Measurements from ENCODE around the gene PTN. TPM values are rescaled to one million over a fixed set of nuclear protein-coding genes. Genes with fewer than 3 reads are reported as not detected.

PTN gene
- total and polyA plus RNA-seq, 12 donors, result 2.1 to 14.6 (median 5.5) TPM

DNA sequence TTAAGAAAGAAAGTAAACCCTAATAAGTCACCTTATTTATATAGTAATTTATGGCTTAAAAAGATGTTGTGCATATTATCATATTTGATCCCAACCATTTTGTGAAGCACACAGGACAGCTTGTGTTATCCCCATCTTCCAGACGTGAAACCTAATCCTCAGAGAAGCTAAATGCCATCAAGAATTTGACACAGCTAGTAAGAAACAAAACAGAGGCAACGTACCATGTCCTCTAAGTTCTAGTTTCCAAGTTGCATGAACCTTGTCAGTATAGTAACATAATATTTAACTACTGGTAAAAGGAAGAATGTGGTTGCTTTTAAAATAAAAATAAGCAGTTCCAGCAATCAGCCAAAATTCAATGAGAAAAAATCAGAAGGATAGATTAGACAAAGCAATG, 41.5 kb downstream of the PTN start:
- DNase-seq, result no peak
- TF ChIP-seq, protein P1, sequence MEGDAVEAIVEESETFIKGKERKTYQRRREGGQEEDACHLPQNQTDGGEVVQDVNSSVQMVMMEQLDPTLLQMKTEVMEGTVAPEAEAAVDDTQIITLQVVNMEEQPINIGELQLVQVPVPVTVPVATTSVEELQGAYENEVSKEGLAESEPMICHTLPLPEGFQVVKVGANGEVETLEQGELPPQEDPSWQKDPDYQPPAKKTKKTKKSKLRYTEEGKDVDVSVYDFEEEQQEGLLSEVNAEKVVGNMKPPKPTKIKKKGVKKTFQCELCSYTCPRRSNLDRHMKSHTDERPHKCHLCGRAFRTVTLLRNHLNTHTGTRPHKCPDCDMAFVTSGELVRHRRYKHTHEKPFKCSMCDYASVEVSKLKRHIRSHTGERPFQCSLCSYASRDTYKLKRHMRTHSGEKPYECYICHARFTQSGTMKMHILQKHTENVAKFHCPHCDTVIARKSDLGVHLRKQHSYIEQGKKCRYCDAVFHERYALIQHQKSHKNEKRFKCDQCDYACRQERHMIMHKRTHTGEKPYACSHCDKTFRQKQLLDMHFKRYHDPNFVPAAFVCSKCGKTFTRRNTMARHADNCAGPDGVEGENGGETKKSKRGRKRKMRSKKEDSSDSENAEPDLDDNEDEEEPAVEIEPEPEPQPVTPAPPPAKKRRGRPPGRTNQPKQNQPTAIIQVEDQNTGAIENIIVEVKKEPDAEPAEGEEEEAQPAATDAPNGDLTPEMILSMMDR (IDR thresholded peaks at IDR 0.05), result no peak
- TF ChIP-seq POLR2A (IDR thresholded peaks at IDR 0.05), result no peak
- no peaks in the 10 kb centered on the region for H3K36me3 ChIP-seq (replicated peaks in 1 of 2)
- intact Hi-C loops (cut with DNase I), result no loop called here
- H3K27me3 ChIP-seq, result no peaks in the 10 kb centered on the region
- H3K27ac ChIP-seq, result no peak overlapping the region
- 56 to 82% (median 68%) methylated on average over 2 of the region's 2 CpGs for WGBS, 4 donors
- H3K9me3 ChIP-seq (replicated peaks in 1 of 3), result no peaks in the 10 kb centered on the region
- no peak overlapping the region for H3K4me3 ChIP-seq
- H3K4me1 ChIP-seq (replicated peaks in 1 of 2), result no peaks in the 10 kb centered on the region

DNA sequence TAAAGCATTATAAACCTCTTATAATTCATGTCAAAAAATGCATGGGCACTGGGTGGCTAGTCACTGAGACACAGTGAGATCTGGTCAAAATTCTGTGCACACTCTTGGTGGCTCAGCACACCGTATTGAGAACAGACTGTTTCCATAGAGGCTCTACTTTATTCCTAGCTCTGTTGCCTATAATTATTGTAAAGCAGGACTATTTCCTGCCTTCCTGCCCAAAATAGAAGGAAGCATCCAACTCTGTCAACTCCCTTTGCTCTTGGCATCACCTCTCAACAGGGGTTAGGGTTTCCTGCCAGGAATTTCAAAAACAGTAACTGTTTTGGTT, 45.1 kb downstream of the PTN start:
- no peak for TF ChIP-seq POLR2A (IDR thresholded peaks at IDR 0.05)
- TF ChIP-seq, protein P1 (IDR thresholded peaks at IDR 0.05), result no peak
- no peaks in the 10 kb centered on the region for H3K9me3 ChIP-seq (replicated peaks in 1 of 3)
- 65 to 81% (median 76%) methylated on average over 1 of the region's 1 CpG for WGBS, 4 donors
- no peak overlapping the region for H3K27ac ChIP-seq
- H3K4me3 ChIP-seq, result no peak overlapping the region
- H3K4me1 ChIP-seq (replicated peaks in 1 of 2), result no peaks in the 10 kb centered on the region
- intact Hi-C loops (cut with DNase I), result no loop called here
- no peaks in the 10 kb centered on the region for H3K36me3 ChIP-seq (replicated peaks in 1 of 2)
- no peak for DNase-seq
- H3K27me3 ChIP-seq, result no peaks in the 10 kb centered on the region

DNA sequence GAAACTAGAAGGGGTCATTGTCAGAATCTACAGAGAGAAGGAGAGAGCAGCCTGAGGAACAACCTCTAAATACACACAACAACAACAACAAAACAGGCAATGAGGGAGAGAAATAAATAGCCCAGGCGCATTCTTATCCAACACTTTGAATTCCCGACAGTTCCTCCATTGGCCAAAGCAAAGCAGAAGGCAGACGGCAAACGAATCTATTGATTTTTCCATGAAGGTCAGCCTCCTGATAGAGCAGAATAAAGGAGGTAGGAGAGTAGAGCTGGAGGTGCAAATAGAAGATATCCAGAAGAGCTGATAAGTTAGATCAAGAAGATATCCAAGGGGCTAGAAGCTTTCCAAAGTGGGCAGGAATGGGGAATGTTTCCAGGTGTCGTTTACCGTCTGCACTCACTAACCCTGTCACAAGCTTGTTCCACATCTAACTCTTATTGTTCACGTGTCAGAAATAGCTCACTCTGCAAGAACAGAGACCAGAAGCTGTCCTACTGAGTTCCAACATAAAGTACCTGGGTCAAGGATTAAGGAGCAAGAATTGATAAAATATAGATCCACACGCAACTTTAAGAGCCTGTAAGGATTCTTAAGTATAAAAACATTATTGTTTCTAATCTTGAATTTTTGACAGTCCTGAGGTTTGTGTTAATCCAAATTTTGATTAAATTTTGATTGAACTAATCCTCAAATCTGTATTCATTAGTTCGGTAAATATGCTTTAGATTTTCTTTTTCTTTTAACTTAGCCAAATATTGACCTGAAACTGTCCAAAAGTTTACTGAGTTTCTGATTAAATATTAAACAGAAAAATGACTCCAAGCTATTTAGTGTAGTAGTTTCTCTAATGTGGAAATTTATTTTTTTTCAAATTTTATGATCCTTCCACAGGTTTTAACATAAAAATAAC, 45.7 kb downstream of the PTN start:
- Histone ChIP-seq H3K4me1 (replicated peaks in 1 of 2) (no peaks in the 10 kb centered on the region), H3K9me3 (replicated peaks in 1 of 3) (no peaks in the 10 kb centered on the region), H3K4me3 (no peak overlapping the region), H3K27me3 (no peaks in the 10 kb centered on the region), H3K27ac (no peak overlapping the region), H3K36me3 (replicated peaks in 1 of 2) (no peaks in the 10 kb centered on the region)
- WGBS, 4 donors, result 66 to 76% (median 74%) methylated on average over 9 of the region's 9 CpGs
- intact Hi-C loops (cut with DNase I), result no loop called here
- no peak for DNase-seq
- TF ChIP-seq POLR2A (IDR thresholded peaks at IDR 0.05), result no peak
- TF ChIP-seq, protein P1 (IDR thresholded peaks at IDR 0.05), result no peak

DNA sequence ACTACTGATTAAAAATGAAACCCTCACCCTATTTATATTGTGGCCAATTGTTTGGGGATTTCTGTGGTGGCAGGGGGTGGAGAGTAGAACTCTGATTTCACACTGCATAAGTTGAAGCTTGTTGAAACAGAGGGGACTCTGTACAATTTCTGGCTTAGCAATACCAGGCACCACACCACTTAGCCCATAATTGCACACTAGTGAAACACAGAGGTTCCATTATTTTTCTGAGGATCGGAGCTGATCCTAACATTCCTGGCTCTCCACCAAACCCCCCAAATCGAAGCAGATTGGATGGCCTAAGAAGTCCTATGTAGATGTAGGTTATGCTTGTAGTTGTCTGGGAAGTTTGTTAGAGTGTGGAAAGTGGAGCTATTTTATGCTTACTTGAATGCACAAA, 47.0 kb downstream of the PTN start:
- Histone ChIP-seq H3K9me3 (replicated peaks in 1 of 3) (no peaks in the 10 kb centered on the region), H3K27ac (no peak overlapping the region), H3K4me1 (replicated peaks in 1 of 2) (no peaks in the 10 kb centered on the region), H3K27me3 (no peaks in the 10 kb centered on the region), H3K36me3 (replicated peaks in 1 of 2) (no peaks in the 10 kb centered on the region), H3K4me3 (no peak overlapping the region)
- TF ChIP-seq, protein P1 (IDR thresholded peaks at IDR 0.05), result no peak
- TF ChIP-seq POLR2A (IDR thresholded peaks at IDR 0.05), result no peak
- DNase-seq, result no peak
- intact Hi-C loops (cut with DNase I), result no loop called here
- WGBS, 4 donors, result 63 to 81% (median 77%) methylated on average over 2 of the region's 2 CpGs

Measured in adrenal gland (tissue), 12 donors.